ENCODE results near the gene SURF1. TPM values are rescaled to one million over a fixed set of nuclear protein-coding genes. Genes with fewer than 3 reads are reported as not detected.
A peak's percentile ranks its signal among the peaks of the same experiment; 100 is the strongest.
"Not testable (repeated sequence)": the region's sequence is repeated elsewhere in the genome, so short reads cannot be mapped to it uniquely, and the experiment has no call there.

SURF1 gene
- 12.2 and 22.8 TPM in 2 replicates for total RNA-seq (2014; rRNA removed)
- 48.0 TPM for polyA plus RNA-seq (2012)

GRCh38 chr9:133356391-133357091 is at the start of gene SURF1, which contains the start of gene SURF2:
TSS of gene SURF1 (minus strand) at chr9:133356487. CDS start at chr9:133356453, 34 bp downstream.
TSS of gene SURF2 (plus strand) at chr9:133356550. CDS start at chr9:133356593, 43 bp downstream.
- DNase-seq (ENCODE audit: low read depth): peak; percentile 71

GRCh38 chr9:133405508-133406438 is 49.5 kb upstream of the SURF1 start:
- DNase-seq (ENCODE audit: low read depth): no peak

- no peak for DNase-seq (ENCODE audit: low read depth)
Measured at GRCh38 chr9:133404454-133405002, 48.2 kb upstream of the SURF1 start.

GRCh38 chr9:133403766-133404453 is 47.6 kb upstream of the SURF1 start:
- DNase-seq (ENCODE audit: low read depth): no peak

- DNase-seq (ENCODE audit: low read depth): no peak
Measured at GRCh38 chr9:133402689-133403088, 46.4 kb upstream of the SURF1 start.

- no peak for DNase-seq (ENCODE audit: low read depth)
Measured at GRCh38 chr9:133401588-133401987, 45.3 kb upstream of the SURF1 start.

- DNase-seq (ENCODE audit: low read depth): no peak
Measured at GRCh38 chr9:133400292-133400691, 44.0 kb upstream of the SURF1 start.

GRCh38 chr9:133397895-133398294 is 41.6 kb upstream of the SURF1 start:
- no peak for DNase-seq (ENCODE audit: low read depth)

GRCh38 chr9:133397370-133397769 is 41.1 kb upstream of the SURF1 start:
- no peak for DNase-seq (ENCODE audit: low read depth)

- DNase-seq (ENCODE audit: low read depth): no peak
Measured at GRCh38 chr9:133396952-133397351, 40.7 kb upstream of the SURF1 start.

- no peak for DNase-seq (ENCODE audit: low read depth)
Measured at GRCh38 chr9:133394687-133395271, 38.5 kb upstream of the SURF1 start.

- DNase-seq (ENCODE audit: low read depth): no peak
Measured at GRCh38 chr9:133393399-133393798, 37.1 kb upstream of the SURF1 start.

- DNase-seq (ENCODE audit: low read depth): not testable (repeated sequence)
Measured at GRCh38 chr9:133392308-133392707, 36.0 kb upstream of the SURF1 start.

- not testable (repeated sequence) for DNase-seq (ENCODE audit: low read depth)
Measured at GRCh38 chr9:133391449-133391848, 35.2 kb upstream of the SURF1 start.

GRCh38 chr9:133390713-133391112 is 34.4 kb upstream of the SURF1 start:
- DNase-seq (ENCODE audit: low read depth): no peak

GRCh38 chr9:133389562-133389961 is 33.3 kb upstream of the SURF1 start:
- DNase-seq (ENCODE audit: low read depth): no peak

- no peak for DNase-seq (ENCODE audit: low read depth)
Measured at GRCh38 chr9:133389025-133389557, 32.8 kb upstream of the SURF1 start.

- DNase-seq (ENCODE audit: low read depth): no peak
Measured at GRCh38 chr9:133387680-133388079, 31.4 kb upstream of the SURF1 start.

GRCh38 chr9:133386338-133386737 is 30.1 kb upstream of the SURF1 start:
- DNase-seq (ENCODE audit: low read depth): no peak

GRCh38 chr9:133385452-133385851 is 29.2 kb upstream of the SURF1 start:
- DNase-seq (ENCODE audit: low read depth): no peak

All from LHCN-M2 (cell line).